Islet precursor cell (in vitro differentiated cells): ENCODE measurements around the gene CARTPT.

Experiments used
- DNase-seq: peaks from one replicate; pipeline ENCODE4 v3.0.0-alpha.2; 2018

Gene CARTPT

GRCh38 chr5:71719063-71719964 lies at the start of gene CARTPT:
CARTPT (plus strand) TSS chr5:71719275; CDS start chr5:71719294, 19 bp downstream.
- DNase-seq, result peak; percentile 86

GRCh38 chr5:71677977-71678376 lies 41.1 kb upstream of the CARTPT start:
- no peak for DNase-seq

- no peak for DNase-seq
Observed at GRCh38 chr5:71679714-71680113, 39.4 kb upstream of the CARTPT start.

- no peak for DNase-seq
Observed at GRCh38 chr5:71680510-71680909, 38.6 kb upstream of the CARTPT start.

- DNase-seq, result no peak
Observed at GRCh38 chr5:71681296-71681695, 37.8 kb upstream of the CARTPT start.

- DNase-seq, result no peak
Observed at GRCh38 chr5:71684309-71684708, 34.8 kb upstream of the CARTPT start.

GRCh38 chr5:71693828-71694427 lies 25.1 kb upstream of the CARTPT start:
- no peak for DNase-seq

GRCh38 chr5:71695071-71695470 lies 24.0 kb upstream of the CARTPT start:
- DNase-seq, result peak; percentile 55

- DNase-seq, result no peak
Observed at GRCh38 chr5:71695595-71695994, 23.5 kb upstream of the CARTPT start.

GRCh38 chr5:71697967-71698366 lies 21.1 kb upstream of the CARTPT start:
- peak; percentile 66 for DNase-seq

GRCh38 chr5:71699233-71699632 lies 19.8 kb upstream of the CARTPT start:
- no peak for DNase-seq

- DNase-seq, result no peak
Observed at GRCh38 chr5:71699751-71700150, 19.3 kb upstream of the CARTPT start.

GRCh38 chr5:71700803-71701202 lies 18.3 kb upstream of the CARTPT start:
- DNase-seq, result no peak

GRCh38 chr5:71701407-71701806 lies 17.7 kb upstream of the CARTPT start:
- no peak for DNase-seq

GRCh38 chr5:71703941-71704340 lies 15.1 kb upstream of the CARTPT start:
- DNase-seq, result peak; percentile 67

- DNase-seq, result no peak
Observed at GRCh38 chr5:71705421-71705820, 13.7 kb upstream of the CARTPT start.

- no peak for DNase-seq
Observed at GRCh38 chr5:71706906-71707305, 12.2 kb upstream of the CARTPT start.

- DNase-seq, result no peak
Observed at GRCh38 chr5:71711610-71712009, 7.5 kb upstream of the CARTPT start.

GRCh38 chr5:71714911-71715310 lies 4.2 kb upstream of the CARTPT start:
- no peak for DNase-seq

GRCh38 chr5:71727978-71728377 lies 8.9 kb downstream of the CARTPT start:
- DNase-seq, result no peak

GRCh38 chr5:71731015-71731414 lies 11.9 kb downstream of the CARTPT start:
- no peak for DNase-seq

- DNase-seq, result no peak
Observed at GRCh38 chr5:71732011-71732410, 12.9 kb downstream of the CARTPT start.

GRCh38 chr5:71734141-71734540 lies 15.1 kb downstream of the CARTPT start:
- no peak for DNase-seq

GRCh38 chr5:71737931-71738539 lies 19.0 kb downstream of the CARTPT start:
- no peak for DNase-seq
